GM21737 (cell line): ENCODE data around the gene GNPTG.

ENCODE experiments used
- ATAC-seq: cut with Tn5 transposase; IDR thresholded peaks from one replicate; pipeline ENCODE4 v1.9.1; 2021; ENCODE audit warnings: mild to moderate bottlenecking, moderate library complexity; ENCODE audit not compliant: unreplicated experiment

GNPTG gene

GRCh38 chr16:1333149-1333812 is 18.4 kb upstream of the GNPTG start, which contains the start of gene BAIAP3:
BAIAP3 (plus strand) TSS chr16:1333645; CDS start chr16:1338550, 4,905 bp downstream.
- no peak for ATAC-seq

GRCh38 chr16:1333854-1334700 is 17.7 kb upstream of the GNPTG start:
- ATAC-seq, result no peak

- ATAC-seq, result no peak
Measured at GRCh38 chr16:1334739-1335138, 17.0 kb upstream of the GNPTG start.

- ATAC-seq, result no peak
Measured at GRCh38 chr16:1335211-1335971, 16.3 kb upstream of the GNPTG start.

- no peak for ATAC-seq
Measured at GRCh38 chr16:1335996-1336395, 15.7 kb upstream of the GNPTG start.

- ATAC-seq, result no peak
Measured at GRCh38 chr16:1336619-1337018, 15.1 kb upstream of the GNPTG start.

GRCh38 chr16:1337486-1337885 is 14.2 kb upstream of the GNPTG start:
- no peak for ATAC-seq

GRCh38 chr16:1338119-1338730 is 13.5 kb upstream of the GNPTG start:
- ATAC-seq, result no peak

GRCh38 chr16:1338855-1339675 is 12.7 kb upstream of the GNPTG start:
- no peak for ATAC-seq

- ATAC-seq, result no peak
Measured at GRCh38 chr16:1340730-1341494, 10.8 kb upstream of the GNPTG start.

GRCh38 chr16:1341495-1342420 is 10.0 kb upstream of the GNPTG start:
- ATAC-seq, result no peak

GRCh38 chr16:1342526-1343427 is 9.0 kb upstream of the GNPTG start:
- ATAC-seq, result peak; percentile 75

- peak; percentile 1 for ATAC-seq
Measured at GRCh38 chr16:1343428-1344242, 8.1 kb upstream of the GNPTG start.

GRCh38 chr16:1344499-1344898 is 7.2 kb upstream of the GNPTG start:
- no peak for ATAC-seq

- no peak for ATAC-seq
Measured at GRCh38 chr16:1345087-1345486, 6.6 kb upstream of the GNPTG start.

- no peak for ATAC-seq
Measured at GRCh38 chr16:1345651-1346421, 5.9 kb upstream of the GNPTG start.
